ENCODE measurements around the gene POLD2. TPM values are rescaled to one million over a fixed set of nuclear protein-coding genes. Genes with fewer than 3 reads are reported as not detected.

The POLD2 gene
- total and polyA plus RNA-seq, 2 of the 8 experiments (the other 6 are each of a cell fraction or from before 2014, with no cell fraction given), result 148 to 214 TPM

DNA sequence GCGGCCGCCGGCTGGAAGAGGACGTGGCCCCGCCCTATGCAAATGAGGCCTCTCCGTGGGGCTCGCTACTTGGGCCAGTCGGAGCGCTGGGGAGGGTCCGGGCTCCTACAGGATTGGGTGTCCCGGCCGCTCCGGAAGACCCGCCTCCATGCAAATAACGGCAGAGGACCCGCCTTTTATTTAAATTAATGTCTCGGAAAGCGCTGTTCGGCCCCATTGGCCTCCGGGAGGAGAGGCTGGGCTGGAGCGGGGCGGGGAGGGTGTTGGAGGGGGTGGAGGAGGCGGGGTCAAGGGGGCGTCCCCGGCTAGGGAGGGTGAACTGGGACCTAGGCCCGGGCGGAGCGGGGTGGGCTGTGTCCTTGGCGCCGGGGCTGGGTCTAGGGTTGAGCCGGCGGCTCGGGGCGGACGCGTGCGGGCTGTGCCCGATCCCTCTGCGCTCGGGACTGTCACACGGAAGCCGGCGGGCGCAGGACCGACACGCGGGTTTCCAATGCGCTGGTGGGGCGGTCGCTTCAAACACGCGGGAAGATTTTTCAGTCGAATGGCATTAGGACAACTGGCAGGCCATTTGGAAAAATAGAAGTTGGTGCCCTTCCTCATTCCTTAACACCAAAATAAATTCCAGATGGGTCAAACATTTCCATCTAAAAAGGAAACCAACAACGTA is 40.7 kb downstream of the POLD2 start:
- FAIRE-seq, result no peak
- H4K5ac ChIP-seq (ENCODE audit: insufficient read length, low read depth, low read length), result no peak overlapping the region
- H3K27ac ChIP-seq (ENCODE audit: low read depth, low read length), result no peak overlapping the region
- TF ChIP-seq CHD2 (IDR thresholded peaks at IDR 0.05; ENCODE audit: low read length) (0 out of 2 replicates have a peak, but pooled peaks have one; percentile 9), RXRA (IDR thresholded peaks at IDR 0.05; ENCODE audit: insufficient read depth, low read depth, low read length) (no peak), POLR2AphosphoS5 (IDR thresholded peaks at IDR 0.05; ENCODE audit: low read depth, low read length) (0 out of 2 replicates have a peak, but pooled peaks have one; percentile 20), HDAC2 (IDR thresholded peaks at IDR 0.05; ENCODE audit: borderline replicate concordance in 1 of 2, low read depth in 2 of 2, low read length in 2 of 2) (peak in 1 of 2 experiments; percentile 71; a peak in 1 of 4 replicates), PHF8 (conservative IDR thresholded peaks at IDR 0.05; ENCODE audit: low read depth, low read length) (peak; percentile 49; the same call in 1 of the 2 replicates), TAF7 (optimal IDR thresholded peaks at IDR 0.05; ENCODE audit: borderline replicate concordance, low read depth, low read length) (peak; percentile 32), TEAD4 (IDR thresholded peaks at IDR 0.05; ENCODE audit: low read depth, low read length) (0 out of 2 replicates have a peak, but pooled peaks have one; percentile 7), TCF12 (IDR thresholded peaks at IDR 0.05; ENCODE audit: low read depth, low read length) (no peak), POLR2A (IDR thresholded peaks at IDR 0.05; ENCODE audit: control extremely low read depth in 1 of 2, low read depth in 2 of 2, low read length in 2 of 2) (peak in 1 of 2 experiments; percentile 52; a peak in 1 of 3 replicates)
- TF ChIP-seq, protein P1, sequence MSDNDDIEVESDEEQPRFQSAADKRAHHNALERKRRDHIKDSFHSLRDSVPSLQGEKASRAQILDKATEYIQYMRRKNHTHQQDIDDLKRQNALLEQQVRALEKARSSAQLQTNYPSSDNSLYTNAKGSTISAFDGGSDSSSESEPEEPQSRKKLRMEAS (IDR thresholded peaks at IDR 0.05), result peak; percentile 76
- TF ChIP-seq, protein P2, sequence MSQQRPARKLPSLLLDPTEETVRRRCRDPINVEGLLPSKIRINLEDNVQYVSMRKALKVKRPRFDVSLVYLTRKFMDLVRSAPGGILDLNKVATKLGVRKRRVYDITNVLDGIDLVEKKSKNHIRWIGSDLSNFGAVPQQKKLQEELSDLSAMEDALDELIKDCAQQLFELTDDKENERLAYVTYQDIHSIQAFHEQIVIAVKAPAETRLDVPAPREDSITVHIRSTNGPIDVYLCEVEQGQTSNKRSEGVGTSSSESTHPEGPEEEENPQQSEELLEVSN (IDR thresholded peaks at IDR 0.05), result peak; percentile 40; the same call in 1 of the 2 replicates

More for the DNA sequence above, 40.7 kb downstream of the POLD2 start:
- H3K23me2 ChIP-seq (ENCODE audit: low read depth, low read length), result peaks cover 4% of the 10 kb centered on the region; the same call in 1 of the 2 replicates
- H3K79me2 ChIP-seq (ENCODE audit: control insufficient read depth in 1 of 2, insufficient read depth in 2 of 2, low read length in 2 of 2), result no peaks in the 10 kb centered on the region
- no peak overlapping the region for H2BK20ac ChIP-seq (ENCODE audit: low read length)
- ChIA-PET POLR2A (ENCODE audit: partially characterized antibody) (no interaction called here), CTCF (ENCODE audit: partially characterized antibody) (no interaction called here)
- no peak overlapping the region for H3K23ac ChIP-seq (ENCODE audit: insufficient read length)
- no peaks in the 10 kb centered on the region for H3K79me1 ChIP-seq (ENCODE audit: low read depth, low read length)
- no peak overlapping the region for H2BK12ac ChIP-seq (ENCODE audit: low read depth, low read length)
- 1% methylated on average over 14 of the region's 54 CpGs; no CpG with 5 or more reads in 1 of the 2 experiments for WGBS, 2 experiments (ENCODE audit: extremely low coverage in 1 of 2, insufficient coverage in 1 of 2, insufficient read length in 1 of 2, insufficient replicate concordance in 2 of 2, low coverage in 1 of 2, low lambda C conversion rate in 2 of 2, missing lambda C conversion rate in 1 of 2)
- H3K4me2 ChIP-seq (ENCODE audit: insufficient read depth in 1 of 2, low read depth in 2 of 2, low read length in 2 of 2), result peak overlapping the region; percentile 42 to 73; a peak in 3 of 4 replicates
- no peaks in the 10 kb centered on the region; a peak in 2 of 7 replicates for H3K27me3 ChIP-seq (replicated peaks in 1 of 4; ENCODE audit: control insufficient read depth in 3 of 4, extremely low read depth in 1 of 4, insufficient read depth in 3 of 4, low read length in 3 of 4)
- no peak overlapping the region for H3K4ac ChIP-seq (replicated peaks; ENCODE audit: insufficient read length, low read depth, low read length)
- 0 out of 2 replicates have a peak overlapping the region, but pooled peaks have one; percentile 0 for H2AFZ ChIP-seq (ENCODE audit: low read length)
- H2BK15ac ChIP-seq (ENCODE audit: low read length), result no peak overlapping the region
- no peak overlapping the region for H2BK120ac ChIP-seq (replicated peaks; ENCODE audit: low read depth, low read length)
- H4K8ac ChIP-seq (ENCODE audit: extremely low read depth, insufficient read depth, low read length), result no peak overlapping the region
- peak overlapping the region; percentile 42 to 70 (median 50) for H3K4me3 ChIP-seq (ENCODE audit: extremely low read depth in 1 of 4, insufficient read depth in 2 of 4, low read depth in 3 of 4, low read length in 4 of 4)
- DNase-seq (ENCODE audit: low read depth in 1 of 2, low spot score in 2 of 2), result peak; percentile 94 to 95
- H2BK5ac ChIP-seq (ENCODE audit: low read depth, low read length), result no peak overlapping the region
- peaks cover 0 to 2% of the 10 kb centered on the region in 2 experiments for H4K20me1 ChIP-seq (replicated peaks in 1 of 2; ENCODE audit: control insufficient read depth in 1 of 2, insufficient read depth in 2 of 2, low read length in 2 of 2)
- no peaks in the 10 kb centered on the region for H3K9me3 ChIP-seq (ENCODE audit: insufficient read depth in 2 of 2, low read depth in 1 of 2, low read length in 1 of 2)
- no peak overlapping the region for H3K14ac ChIP-seq (ENCODE audit: insufficient read length)
- H3K4me1 ChIP-seq (replicated peaks in 1 of 4; ENCODE audit: control insufficient read depth in 3 of 4, insufficient read depth in 4 of 4, low read length in 3 of 4), result no peaks in the 10 kb centered on the region; a peak in 1 of 7 replicates
- H3K56ac ChIP-seq (replicated peaks; ENCODE audit: insufficient read length, low read depth, low read length), result peak overlapping the region; percentile 64
- peaks cover 5 to 12% (median 9%) of the 10 kb centered on the region in 4 experiments; a peak in 7 of 8 replicates for H3K36me3 ChIP-seq (ENCODE audit: control insufficient read depth in 2 of 4, insufficient read depth in 4 of 4, low read length in 3 of 4)
- H3K18ac ChIP-seq (ENCODE audit: extremely low read depth, low read length), result peak overlapping the region; percentile 99
- no peak overlapping the region for H2AK5ac ChIP-seq (ENCODE audit: low read depth, low read length)
- H4K91ac ChIP-seq (replicated peaks; ENCODE audit: insufficient read length, low read length), result no peak overlapping the region
- peak overlapping the region in 2 of 4 experiments; percentile 36 to 37; a peak in 3 of 7 replicates for H3K9ac ChIP-seq (replicated peaks in 1 of 4; ENCODE audit: extremely low read depth in 1 of 4, low read depth in 3 of 4, low read length in 3 of 4)

Measured in H1 (cell line).